ENCODE data around the gene CDK5RAP2. TPM values are rescaled to one million over a fixed set of nuclear protein-coding genes. Genes with fewer than 3 reads are reported as not detected.

CDK5RAP2 gene
- total RNA-seq, 3 donors from 2014 or later (not counting 1 experiment from before 2014, with no cell fraction given) = 81.5 to 95.7 (median 82.4) TPM

DNA sequence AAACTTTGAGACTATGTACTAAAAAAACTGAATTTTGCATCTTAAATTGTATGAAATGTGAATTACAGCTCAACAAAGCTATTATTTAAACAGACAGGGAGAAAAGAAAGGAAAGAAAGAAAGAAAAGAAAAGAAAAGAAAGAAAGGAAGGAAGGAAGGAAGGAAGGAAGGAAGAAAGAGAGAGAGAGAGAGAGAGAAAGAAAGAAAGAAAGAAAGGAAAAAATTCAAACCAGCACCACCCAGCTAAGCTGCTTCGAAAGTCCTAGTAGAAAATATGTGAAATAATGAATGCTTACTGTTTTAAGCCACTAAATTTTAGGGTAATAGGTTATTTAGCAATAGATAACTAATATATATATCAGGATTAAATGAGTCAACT is 31.7 kb upstream of the CDK5RAP2 start:
- Mint-ChIP-seq H3K27me3 (ENCODE audit: low read depth in 2 of 2) (no peaks in the 10 kb centered on the region), H3K27ac (no peak overlapping the region), H3K9me3 (no peaks in the 10 kb centered on the region), H3K4me3 (no peak overlapping the region), H3K36me3 (no peaks in the 10 kb centered on the region), H3K4me1 (peaks cover 0 to 5% of the 10 kb centered on the region in 2 donors)
- H3K36me3 ChIP-seq (ENCODE audit: control insufficient read depth, insufficient read depth, low read length) = peaks cover 13% of the 10 kb centered on the region
- ATAC-seq (no peak), DNase-seq (no peak)
- no peaks in the 10 kb centered on the region for H3K27me3 ChIP-seq (ENCODE audit: control insufficient read depth, insufficient read depth, low read length)
- no peak overlapping the region for H3K27ac ChIP-seq (ENCODE audit: low read length)
- H3K4me3 ChIP-seq (ENCODE audit: low read length) = no peak overlapping the region
- no peaks in the 10 kb centered on the region for H3K4me1 ChIP-seq (ENCODE audit: control insufficient read depth, insufficient read depth, low read length)
- intact Hi-C loops (cut with micrococcal nuclease) = no loop called here
- no CpG with 5 or more reads among the region's 1 CpG for WGBS (ENCODE audit: insufficient coverage)
- no peak for TF ChIP-seq CTCF (IDR thresholded peaks at IDR 0.05)
- no peaks in the 10 kb centered on the region for H3K9me3 ChIP-seq (ENCODE audit: control insufficient read depth, insufficient read depth, low read length)

- DNase-seq (no peak), ATAC-seq (peak in 1 of 3 donors; percentile 31)
- no peaks in the 10 kb centered on the region for H3K4me1 ChIP-seq (ENCODE audit: control insufficient read depth, insufficient read depth, low read length)
- H3K27me3 ChIP-seq (ENCODE audit: control insufficient read depth, insufficient read depth, low read length) = no peaks in the 10 kb centered on the region
- no peaks in the 10 kb centered on the region for H3K9me3 ChIP-seq (ENCODE audit: control insufficient read depth, insufficient read depth, low read length)
- Mint-ChIP-seq H3K36me3 (no peaks in the 10 kb centered on the region), H3K9me3 (no peaks in the 10 kb centered on the region), H3K4me1 (peaks cover 0 to 5% of the 10 kb centered on the region in 2 donors), H3K27ac (no peak overlapping the region), H3K4me3 (no peak overlapping the region), H3K27me3 (ENCODE audit: low read depth in 2 of 2) (no peaks in the 10 kb centered on the region)
- no peak overlapping the region for H3K4me3 ChIP-seq (ENCODE audit: low read length)
- H3K36me3 ChIP-seq (ENCODE audit: control insufficient read depth, insufficient read depth, low read length) = peaks cover 13% of the 10 kb centered on the region
- TF ChIP-seq CTCF (IDR thresholded peaks at IDR 0.05) = no peak
- intact Hi-C loops (cut with micrococcal nuclease) = no loop called here
- no peak overlapping the region for H3K27ac ChIP-seq (ENCODE audit: low read length)
Observed at GRCh38 chr9:120610975-120611689, 31.2 kb upstream of the CDK5RAP2 start.

GRCh38 chr9:120609636-120610035 is 29.7 kb upstream of the CDK5RAP2 start:
- no peak overlapping the region for H3K4me3 ChIP-seq (ENCODE audit: low read length)
- no peaks in the 10 kb centered on the region for H3K9me3 Mint-ChIP-seq
- no peaks in the 10 kb centered on the region for H3K9me3 ChIP-seq (ENCODE audit: control insufficient read depth, insufficient read depth, low read length)
- H3K36me3 Mint-ChIP-seq = peaks cover 10% of the 10 kb centered on the region
- peaks cover 22% of the 10 kb centered on the region for H3K36me3 ChIP-seq (ENCODE audit: control insufficient read depth, insufficient read depth, low read length)
- no peaks in the 10 kb centered on the region for H3K27me3 ChIP-seq (ENCODE audit: control insufficient read depth, insufficient read depth, low read length)
- no peaks in the 10 kb centered on the region for H3K4me1 ChIP-seq (ENCODE audit: control insufficient read depth, insufficient read depth, low read length)
- intact Hi-C loops (cut with micrococcal nuclease) = no loop called here
- peaks cover 0 to 5% of the 10 kb centered on the region in 2 donors for H3K4me1 Mint-ChIP-seq
- H3K27ac ChIP-seq (ENCODE audit: low read length) = no peak overlapping the region
- no peak overlapping the region for H3K27ac Mint-ChIP-seq
- no peak for TF ChIP-seq CTCF (IDR thresholded peaks at IDR 0.05)
- no peak for ATAC-seq
- no peak for DNase-seq
- no CpG with 5 or more reads among the region's 2 CpGs for WGBS (ENCODE audit: insufficient coverage)
- H3K4me3 Mint-ChIP-seq = no peak overlapping the region
- no peaks in the 10 kb centered on the region for H3K27me3 Mint-ChIP-seq (ENCODE audit: low read depth in 2 of 2)

- H3K27ac Mint-ChIP-seq = no peak overlapping the region
- H3K4me3 ChIP-seq (ENCODE audit: low read length) = no peak overlapping the region
- peaks cover 0 to 5% of the 10 kb centered on the region in 2 donors for H3K4me1 Mint-ChIP-seq
- TF ChIP-seq CTCF (IDR thresholded peaks at IDR 0.05) = no peak
- peaks cover 22% of the 10 kb centered on the region for H3K36me3 ChIP-seq (ENCODE audit: control insufficient read depth, insufficient read depth, low read length)
- no peaks in the 10 kb centered on the region for H3K4me1 ChIP-seq (ENCODE audit: control insufficient read depth, insufficient read depth, low read length)
- H3K9me3 ChIP-seq (ENCODE audit: control insufficient read depth, insufficient read depth, low read length) = no peaks in the 10 kb centered on the region
- no peaks in the 10 kb centered on the region for H3K27me3 Mint-ChIP-seq (ENCODE audit: low read depth in 2 of 2)
- DNase-seq (no peak), ATAC-seq (no peak)
- intact Hi-C loops (cut with micrococcal nuclease) = no loop called here
- H3K4me3 Mint-ChIP-seq = no peak overlapping the region
- peaks cover 11% of the 10 kb centered on the region for H3K36me3 Mint-ChIP-seq
- H3K9me3 Mint-ChIP-seq = no peaks in the 10 kb centered on the region
- no peaks in the 10 kb centered on the region for H3K27me3 ChIP-seq (ENCODE audit: control insufficient read depth, insufficient read depth, low read length)
- no peak overlapping the region for H3K27ac ChIP-seq (ENCODE audit: low read length)
Observed at GRCh38 chr9:120608421-120608820, 28.5 kb upstream of the CDK5RAP2 start.
